KBM-7 (cell line): Measurements from ENCODE around the gene NKD1.

Experiments used
- DNase-seq: peaks from one replicate; pipeline ENCODE4 v3.0.0-alpha.2; 2015
- in situ Hi-C: fragments of 300-500 bp; cut with MboI; formaldehyde crosslinking; loops from 2 replicates; pipeline ENCODE4 v1.14.3; 2020; ENCODE audit warnings: low sequenced_read_pairs, low pct_unique_long_range_greater_than_20kb, mixed read lengths

NKD1 gene

DNA sequence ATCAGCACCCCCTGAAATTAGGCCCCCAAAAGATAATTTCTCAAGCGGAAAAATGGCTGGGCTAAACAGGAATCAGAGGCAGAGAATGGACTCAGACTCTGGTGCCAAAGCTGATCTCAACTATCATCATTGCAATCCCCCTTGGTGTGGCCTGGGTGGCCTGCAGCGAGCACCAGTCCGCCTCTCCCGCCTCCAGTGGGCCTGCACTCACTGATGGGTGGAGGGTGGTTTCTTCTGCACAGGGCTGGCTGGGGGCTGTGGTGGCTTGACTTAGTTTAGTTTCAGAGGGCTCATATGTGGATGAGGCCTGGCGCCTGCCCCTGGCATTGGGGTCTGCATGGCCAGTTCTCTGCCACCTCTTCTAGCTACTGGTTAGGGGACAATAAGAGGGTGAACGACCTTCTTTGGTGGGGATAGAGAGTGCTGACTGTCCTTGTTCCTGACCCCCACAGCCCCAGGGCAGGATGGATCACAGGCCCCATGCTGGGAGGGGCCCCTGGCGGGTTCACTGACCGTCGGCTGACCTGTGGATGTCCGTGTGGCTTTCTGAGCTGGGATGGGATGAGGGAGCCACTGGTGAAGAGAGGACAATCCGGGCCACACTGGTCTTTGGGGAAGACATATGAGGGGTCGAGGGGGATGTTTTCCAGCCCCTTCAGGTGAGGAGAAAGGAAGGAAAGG is 70.2 kb downstream of the NKD1 start:
- no peak for DNase-seq
- in situ Hi-C loops = no loop called here

DNA sequence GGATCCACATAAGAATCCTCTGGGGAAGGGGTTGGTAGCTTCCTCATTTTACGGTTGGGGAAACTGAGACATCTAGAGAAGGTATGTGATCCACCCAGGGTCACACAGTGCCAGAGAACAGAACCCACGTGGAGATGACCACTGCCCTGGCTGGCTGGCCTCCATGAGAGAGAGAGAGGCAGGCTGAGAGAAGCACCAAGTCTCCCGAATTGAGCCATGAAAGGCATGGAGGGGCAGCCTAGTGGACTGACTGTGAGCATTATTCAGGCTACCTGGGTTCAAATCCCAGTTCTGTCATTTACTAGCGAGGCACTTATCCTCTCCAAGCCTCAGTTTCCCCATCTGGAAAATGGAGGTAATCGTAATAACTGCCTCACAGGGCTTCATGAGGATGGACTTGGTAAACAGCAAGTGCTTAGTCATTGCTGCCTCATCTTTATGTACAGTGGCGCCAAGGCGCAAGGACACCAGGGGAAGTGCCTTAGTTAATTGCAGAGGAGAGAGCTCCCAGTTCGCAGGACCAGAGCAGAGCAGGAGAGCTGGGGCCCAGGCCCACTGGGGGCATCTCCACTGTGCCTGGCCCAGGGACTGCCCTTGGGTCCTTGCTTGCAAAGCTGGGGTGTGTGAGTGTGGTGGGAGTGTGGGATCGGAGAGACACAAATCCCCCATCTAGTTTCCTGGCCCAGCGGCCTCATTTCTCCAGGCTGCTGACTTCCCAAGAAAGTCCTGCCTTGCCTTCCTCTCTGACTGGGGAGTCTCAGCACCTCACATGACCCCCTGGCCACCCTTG is 71.7 kb downstream of the NKD1 start:
- DNase-seq = no peak
- in situ Hi-C loops = no loop called here

DNA sequence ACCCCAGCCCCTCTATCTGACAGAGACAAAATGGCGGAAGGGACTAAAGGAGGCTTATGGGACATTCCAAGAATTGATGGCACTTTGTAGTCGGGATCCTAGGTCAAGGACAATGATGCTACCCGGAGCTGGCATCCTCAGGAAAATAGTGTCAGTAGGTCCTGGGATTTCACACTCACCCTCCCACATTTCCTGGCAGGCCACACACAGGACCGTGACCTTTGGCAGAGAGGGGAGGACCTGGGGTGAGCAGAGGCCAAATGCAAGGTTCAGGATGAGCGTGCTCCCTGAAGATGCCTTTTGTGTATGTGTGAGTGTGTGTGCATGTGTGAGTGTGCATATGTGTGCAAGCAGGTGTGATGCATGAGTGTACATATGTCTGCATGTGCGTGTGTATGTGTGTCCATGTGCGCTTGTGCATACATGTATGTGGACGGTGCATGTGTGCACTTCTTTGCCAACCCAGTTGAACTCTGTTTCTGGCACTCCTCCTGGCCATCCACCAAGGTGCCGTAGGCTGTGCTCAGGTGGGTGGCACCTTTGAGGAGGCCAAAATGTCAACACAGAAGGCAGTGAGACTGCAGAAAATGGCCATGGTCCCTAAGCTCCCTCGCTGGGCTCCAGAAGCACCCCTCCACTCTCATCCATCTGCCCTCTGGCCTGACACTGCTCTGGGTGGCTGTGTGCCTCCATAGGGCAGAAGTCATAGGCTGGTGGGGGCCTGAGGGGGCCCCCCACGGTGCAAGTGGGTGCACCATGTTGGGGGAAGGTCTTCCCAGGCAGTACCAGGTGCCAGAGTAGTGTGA is 72.7 kb downstream of the NKD1 start:
- DNase-seq = no peak
- in situ Hi-C loops = no loop called here

DNA sequence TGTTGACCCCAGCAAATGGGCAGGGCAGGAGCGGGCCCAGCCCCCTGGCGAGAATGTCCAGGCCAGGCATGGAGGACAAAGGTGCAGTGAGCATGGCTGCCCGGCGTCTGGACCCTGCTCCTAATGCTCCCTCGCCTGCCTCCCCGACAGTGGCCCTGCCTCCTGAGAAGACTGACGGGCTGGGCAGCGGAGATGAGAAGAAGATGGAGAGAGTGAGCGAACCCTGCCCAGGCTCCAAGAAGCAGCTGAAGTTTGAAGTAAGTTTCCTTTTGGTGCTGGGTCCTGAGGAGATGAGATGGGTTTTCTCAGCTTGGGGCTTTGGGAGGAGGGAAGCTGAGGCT is 73.2 kb downstream of the NKD1 start:
- in situ Hi-C loops = no loop called here
- DNase-seq = no peak

DNA sequence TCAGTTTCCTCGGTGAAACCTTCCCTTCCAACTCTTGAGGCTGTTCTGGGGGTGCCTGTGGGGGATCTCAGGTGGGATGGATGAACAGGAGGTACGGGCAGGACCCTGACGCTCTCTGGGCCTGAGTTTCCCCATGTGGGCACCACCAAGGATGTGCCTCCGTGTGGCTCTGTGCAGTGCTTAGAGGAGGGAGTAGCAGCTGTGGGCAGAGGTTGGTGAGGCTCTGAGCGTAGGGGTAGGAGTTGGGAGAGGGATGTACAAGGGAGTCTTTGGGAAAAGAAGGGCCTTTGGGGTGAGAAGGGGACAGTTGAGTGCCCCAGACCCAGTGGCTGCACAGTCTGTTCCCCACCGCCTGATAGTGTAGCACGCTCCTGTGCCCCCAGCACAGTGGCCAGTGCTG is 73.8 kb downstream of the NKD1 start:
- in situ Hi-C loops = no loop called here
- no peak for DNase-seq

DNA sequence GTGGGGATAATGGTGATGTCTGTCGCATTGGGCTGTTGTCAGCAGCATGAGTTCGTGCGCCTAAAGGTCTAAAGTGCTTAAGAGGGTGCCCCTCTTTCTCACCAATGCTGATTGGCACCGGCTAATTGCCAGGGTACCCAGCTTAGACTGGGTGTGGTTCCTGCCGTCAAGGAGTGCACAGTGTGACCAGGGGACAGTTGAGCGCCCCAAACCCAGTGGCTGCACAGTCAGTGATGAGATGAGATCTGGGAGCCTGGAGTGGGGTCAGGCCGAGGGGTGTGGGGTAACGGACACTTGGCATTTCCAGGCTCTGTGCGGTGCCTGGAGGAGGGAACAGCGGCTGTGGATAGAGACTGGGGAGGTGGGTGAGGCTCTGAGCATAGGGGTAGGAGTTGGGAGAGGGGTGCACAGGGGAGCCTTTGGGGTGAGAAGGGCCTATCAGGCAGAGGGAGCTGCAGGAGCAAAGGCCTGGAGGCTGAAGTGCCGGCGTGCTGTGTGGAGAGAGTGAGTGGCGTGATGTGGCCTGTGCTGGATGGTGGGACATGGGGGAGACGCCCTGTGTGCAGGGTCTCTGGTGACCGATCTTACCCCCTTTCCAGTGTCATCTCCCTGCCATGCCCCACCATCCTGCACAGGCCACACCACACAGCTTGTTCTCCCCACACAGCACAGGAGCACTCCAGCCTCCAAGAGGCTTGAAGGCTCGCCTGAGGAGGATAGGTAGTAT is 74.6 kb downstream of the NKD1 start:
- in situ Hi-C loops = no loop called here

DNA sequence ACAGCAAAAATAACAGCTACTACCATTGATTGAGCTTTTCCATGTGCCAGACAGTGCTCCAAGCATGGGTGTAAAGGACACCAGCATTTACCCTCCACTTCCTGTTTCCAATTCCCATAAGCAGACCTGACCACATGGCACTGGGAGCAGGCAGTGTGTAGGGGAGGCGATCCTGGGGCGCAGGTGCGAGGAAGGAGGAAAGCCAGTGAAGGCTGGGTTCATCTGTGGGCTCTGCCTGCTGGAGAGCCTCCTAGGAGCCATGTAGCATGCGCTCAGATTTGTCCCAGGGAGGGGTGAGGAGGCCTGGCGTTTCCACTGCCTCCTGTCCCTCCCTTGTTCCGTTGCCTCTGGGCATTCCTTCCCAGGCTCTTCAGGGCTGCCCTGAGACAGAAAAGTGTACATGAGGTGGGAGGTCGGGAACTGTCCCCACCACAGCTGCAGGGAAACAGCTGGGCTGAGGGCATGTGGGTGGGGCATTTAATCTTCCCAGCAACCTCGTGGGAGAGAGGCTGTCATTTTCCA is 76.3 kb downstream of the NKD1 start:
- DNase-seq = no peak
- in situ Hi-C loops = no loop called here

More for the DNA sequence above, 74.6 kb downstream of the NKD1 start:
- no peak for DNase-seq

DNA sequence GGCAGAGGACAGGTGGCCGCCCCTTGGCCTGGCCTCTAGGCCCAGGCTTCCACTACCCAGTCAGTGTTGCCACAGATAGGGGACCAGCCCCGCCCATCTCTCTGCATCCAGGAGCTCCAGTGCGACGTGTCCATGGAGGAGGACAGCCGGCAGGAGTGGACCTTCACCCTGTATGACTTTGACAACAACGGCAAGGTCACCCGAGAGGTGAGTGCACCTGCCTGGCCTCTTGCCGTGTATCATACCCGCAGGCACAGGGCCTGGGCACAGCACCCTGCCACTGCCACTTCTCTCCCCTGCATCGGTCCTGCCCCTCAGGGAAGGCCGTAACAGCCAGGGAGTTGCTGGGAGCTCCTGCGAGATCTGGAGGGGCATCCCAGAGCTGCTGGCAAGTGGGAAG is 77.2 kb downstream of the NKD1 start:
- in situ Hi-C loops = no loop called here
- DNase-seq = no peak

DNA sequence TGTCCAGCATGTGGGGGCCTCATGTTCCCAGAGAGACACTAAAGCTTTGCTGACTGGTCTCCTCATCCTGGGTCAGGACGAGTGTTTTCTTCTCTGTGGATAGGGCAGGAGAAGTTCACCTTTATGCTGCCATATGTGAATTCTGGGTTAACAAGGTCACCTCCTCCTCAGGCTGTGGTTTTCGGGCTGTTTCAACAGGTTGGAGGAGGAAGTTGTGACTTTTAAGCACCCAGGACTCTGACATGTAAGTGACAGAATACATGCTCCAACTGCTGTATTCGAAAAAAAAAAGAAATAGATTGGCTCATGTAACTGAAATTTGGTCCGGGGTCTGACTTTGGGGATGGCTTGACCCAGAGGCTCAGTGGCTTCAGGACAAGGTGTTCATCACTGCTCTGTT is 78.7 kb downstream of the NKD1 start:
- peak; percentile 57 for DNase-seq
- in situ Hi-C loops = no loop called here

DNA sequence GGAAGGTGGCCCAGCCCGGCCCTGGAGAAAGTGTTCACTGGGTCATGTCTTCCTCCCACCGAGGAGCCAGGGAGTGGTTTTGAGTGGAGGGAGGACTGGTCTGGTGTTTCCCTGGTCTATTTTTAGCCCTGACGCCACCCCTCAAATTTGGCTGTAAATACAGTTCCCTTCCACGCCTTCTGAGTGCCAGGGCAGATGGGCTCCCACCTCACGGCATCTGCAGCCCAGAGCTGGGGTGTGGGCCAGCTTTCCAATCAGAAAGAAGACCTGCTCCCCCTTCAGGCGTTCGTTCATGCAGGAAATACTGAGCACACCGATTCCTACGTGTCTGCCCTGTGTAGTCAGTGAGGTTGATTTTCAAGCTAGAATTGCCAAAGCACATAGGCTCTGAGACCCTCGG is 79.2 kb downstream of the NKD1 start:
- DNase-seq = peak; percentile 55
- in situ Hi-C loops = no loop called here

DNA sequence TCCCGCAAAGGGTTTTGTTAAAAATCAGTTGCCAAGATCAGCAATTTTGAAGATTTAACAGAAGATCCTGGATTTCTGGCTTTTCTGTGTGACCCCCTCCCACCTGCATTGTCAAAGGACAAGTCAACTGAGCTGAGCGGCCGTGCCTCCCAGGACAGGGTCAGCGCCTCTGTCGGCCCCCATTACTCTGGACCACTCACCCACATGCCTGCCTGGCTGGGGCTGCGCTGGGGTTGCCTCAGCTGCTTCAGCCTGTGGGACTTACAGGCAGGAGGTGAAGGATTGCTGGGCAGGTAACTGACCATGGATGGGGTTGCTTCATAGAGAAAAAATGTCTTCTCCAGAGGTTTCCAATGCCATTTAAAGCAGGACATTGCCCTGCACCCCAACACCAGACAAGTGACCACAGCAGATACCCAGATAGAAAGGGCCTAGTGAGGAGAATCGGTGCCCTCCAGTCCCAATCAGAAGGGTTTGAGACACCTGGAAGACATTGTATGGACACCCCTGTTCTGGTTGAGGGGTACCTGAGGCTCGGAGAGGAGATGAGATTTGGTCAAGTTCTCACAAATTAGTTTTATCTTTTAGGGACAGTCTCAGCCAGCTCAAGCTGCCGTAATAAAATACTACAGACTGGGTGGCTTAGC is 80.1 kb downstream of the NKD1 start:
- no peak for DNase-seq
- in situ Hi-C loops = no loop called here

DNA sequence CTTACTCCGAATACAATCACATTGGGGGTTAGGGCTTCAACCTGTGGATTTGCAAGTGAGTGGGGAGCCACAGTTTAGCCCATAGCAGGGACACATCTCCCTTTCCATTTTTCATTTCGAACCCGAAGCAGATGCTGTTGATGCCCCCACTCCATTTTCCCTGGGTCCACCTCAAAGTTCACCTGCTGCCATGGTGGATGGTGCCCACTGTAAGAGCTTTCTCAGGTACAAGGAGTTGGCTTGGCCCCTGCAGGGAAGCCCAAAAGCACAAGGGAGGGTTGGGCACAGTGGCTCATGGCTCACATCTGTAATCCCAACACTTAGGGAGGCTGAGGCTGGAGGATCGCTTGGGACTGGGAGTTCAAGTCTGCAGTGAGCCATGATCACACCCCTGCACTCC is 81.1 kb downstream of the NKD1 start:
- in situ Hi-C loops = no loop called here
- no peak for DNase-seq

DNA sequence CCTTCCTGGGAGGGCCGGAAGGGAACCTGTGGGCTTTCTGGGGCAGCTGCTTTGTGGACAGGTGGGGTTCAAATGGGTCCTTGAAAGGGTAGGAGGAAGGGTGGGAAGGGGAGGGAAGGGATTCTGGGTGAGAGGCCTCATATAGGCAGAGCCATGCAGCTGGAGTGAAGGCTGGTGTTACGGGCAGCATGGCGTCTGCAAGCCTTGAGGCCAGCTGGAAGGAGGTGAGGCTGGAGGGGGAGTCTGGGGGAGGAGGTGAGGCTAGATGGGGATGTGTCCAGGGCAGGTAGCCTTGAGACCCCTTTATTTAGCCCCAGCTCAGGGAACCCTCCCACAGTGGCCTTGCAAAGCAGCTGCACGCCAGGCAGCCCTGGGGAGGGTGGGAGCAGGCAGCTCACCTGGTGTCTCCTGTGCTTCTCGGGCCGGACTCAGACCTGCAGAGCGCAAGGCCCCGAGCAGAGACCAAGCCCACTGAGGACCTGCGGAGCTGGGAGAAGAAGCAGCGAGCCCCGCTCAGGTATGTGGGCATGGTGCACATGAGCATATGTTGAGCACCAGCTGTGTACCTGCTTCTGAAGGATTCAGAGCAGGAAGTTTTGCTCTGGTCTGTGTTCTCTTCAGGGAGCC is 82.3 kb downstream of the NKD1 start:
- no peak for DNase-seq
- in situ Hi-C loops = no loop called here

DNA sequence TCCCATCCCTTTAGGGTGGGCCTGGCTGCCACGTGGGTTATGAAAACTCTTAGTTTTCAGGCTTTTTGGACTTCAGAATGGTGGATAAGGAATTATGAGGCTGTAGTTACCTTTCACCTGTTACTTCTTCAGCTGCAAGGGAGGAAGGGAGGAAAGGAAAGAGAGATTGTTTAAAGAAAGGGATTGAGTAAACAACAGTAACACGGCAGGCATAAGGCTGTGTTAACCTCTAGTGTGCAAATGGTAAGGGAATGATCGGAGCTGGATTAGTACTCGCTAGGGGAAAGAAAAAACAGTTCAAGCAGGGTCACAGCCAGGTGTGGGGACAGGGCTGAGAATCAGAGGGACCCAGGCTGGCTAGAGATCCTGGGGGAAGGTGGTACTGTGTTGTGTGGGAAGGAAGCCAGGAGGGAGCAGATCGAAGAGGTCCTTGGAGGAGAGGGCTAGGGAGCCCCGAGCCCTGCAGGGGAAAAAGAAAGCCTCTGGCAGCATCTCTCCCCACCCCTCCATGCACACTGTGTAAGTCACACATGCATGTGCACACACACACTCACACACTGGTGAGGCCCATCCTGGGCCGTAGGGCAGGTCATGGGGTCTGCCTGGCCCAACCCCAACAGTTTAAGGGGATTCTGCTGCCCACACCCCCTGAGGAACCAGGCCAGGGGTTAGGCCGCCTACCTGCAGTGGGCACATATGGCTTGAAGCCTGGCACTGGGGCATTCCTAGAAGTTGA is 83.2 kb downstream of the NKD1 start:
- in situ Hi-C loops = no loop called here
- no peak for DNase-seq

DNA sequence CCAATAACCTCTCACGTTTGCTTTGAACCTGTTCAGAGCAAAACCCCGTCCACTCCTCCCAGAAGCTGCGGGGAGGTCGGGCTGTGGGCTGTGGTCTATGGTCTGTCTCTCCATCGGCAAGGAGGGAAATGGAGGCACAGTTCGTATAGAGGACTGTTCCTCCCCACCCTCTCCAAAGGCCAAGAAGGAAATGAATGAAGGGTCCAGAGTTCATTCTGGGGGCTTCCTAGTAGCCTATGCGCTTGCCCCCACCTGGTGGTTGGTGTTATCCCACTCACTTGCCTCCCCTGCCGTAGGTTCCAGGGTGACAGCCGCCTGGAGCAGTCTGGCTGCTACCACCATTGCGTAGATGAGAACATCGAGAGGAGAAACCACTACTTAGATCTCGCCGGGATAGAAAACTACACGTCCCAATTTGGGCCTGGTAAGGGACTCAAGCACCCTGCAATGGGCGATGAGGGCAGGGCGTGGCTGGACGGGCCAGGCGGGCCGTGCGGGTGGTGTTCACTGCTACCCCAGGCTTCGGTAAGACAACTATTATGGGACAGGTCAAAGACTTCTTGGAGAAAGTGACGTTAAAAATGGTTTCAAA is 83.9 kb downstream of the NKD1 start:
- in situ Hi-C loops = no loop called here
- DNase-seq = no peak

DNA sequence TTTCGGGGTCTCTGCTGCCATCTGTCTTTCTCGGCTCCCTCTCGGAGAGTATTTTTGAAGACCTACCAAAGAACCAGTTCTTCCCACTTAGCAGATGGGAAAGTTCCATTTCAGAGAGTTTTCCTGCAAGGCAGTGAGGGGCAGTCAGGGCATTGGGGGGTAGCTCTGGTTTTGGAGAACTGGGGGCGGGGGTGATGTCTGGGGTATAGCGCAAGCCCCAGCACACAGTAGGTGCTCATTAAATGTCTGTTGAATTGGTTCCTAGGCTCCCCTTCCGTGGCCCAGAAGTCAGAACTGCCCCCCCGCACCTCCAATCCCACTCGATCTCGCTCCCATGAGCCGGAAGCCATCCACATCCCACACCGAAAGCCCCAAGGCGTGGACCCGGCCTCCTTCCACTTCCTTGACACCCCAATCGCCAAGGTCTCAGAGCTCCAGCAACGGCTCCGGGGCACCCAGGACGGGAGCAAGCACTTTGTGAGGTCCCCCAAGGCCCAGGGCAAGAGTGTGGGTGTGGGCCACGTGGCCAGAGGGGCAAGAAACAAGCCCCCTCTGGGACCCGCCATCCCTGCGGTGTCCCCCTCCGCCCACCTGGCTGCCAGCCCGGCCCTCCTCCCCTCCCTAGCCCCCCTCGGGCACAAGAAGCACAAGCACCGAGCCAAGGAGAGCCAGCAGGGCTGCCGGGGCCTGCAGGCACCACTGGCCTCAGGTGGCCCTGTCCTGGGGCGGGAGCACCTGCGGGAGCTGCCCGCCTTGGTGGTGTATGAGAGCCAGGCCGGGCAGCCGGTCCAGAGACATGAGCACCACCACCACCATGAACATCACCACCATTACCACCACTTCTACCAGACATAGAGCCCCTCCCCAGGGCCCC is 85.0 kb downstream of the NKD1 start:
- in situ Hi-C loops = no loop called here
- no peak for DNase-seq

DNA sequence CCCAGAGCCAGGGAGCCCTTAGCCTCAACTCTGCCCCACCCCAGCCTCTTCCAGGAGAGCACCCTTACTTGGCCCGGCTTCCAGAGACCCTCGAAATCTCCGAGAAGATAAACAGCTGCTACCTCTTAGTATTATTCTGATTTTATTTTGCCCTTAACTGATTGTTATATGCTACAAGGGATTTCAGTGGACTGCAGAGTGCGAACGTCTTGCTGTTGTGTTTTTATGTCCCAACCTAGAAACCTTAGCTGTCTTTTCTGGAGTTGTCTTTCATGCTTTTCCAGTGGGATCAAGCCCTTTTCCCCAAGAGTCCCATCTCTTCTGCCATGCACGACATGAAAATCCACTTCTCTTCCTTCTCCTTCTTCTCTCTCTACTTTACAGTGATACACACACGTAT is 85.9 kb downstream of the NKD1 start:
- in situ Hi-C loops = no loop called here
- DNase-seq = no peak
